ENCODE data around the gene DLG5.

DNA sequence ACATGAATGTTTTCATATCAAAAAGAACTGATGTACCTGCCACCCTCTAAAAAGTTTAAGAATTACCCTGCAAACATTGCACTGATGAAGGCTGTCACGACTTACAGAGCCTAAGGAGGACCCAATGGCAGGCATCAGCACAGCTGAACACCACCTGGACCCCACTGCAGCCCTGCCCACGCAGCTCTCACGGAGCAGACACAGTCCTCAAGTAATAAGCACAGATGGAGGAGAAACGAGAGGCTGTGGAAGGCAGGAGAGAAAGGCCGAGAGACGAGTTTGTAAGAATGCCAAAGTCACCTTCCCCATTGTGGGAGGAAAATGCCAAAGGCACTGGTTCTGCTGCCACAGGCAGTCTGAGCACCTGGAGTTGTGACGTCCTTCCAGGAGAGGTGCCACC is 135.0 kb downstream of the DLG5 start:
- TF ChIP-seq, protein P1, sequence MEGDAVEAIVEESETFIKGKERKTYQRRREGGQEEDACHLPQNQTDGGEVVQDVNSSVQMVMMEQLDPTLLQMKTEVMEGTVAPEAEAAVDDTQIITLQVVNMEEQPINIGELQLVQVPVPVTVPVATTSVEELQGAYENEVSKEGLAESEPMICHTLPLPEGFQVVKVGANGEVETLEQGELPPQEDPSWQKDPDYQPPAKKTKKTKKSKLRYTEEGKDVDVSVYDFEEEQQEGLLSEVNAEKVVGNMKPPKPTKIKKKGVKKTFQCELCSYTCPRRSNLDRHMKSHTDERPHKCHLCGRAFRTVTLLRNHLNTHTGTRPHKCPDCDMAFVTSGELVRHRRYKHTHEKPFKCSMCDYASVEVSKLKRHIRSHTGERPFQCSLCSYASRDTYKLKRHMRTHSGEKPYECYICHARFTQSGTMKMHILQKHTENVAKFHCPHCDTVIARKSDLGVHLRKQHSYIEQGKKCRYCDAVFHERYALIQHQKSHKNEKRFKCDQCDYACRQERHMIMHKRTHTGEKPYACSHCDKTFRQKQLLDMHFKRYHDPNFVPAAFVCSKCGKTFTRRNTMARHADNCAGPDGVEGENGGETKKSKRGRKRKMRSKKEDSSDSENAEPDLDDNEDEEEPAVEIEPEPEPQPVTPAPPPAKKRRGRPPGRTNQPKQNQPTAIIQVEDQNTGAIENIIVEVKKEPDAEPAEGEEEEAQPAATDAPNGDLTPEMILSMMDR (conservative IDR thresholded peaks at IDR 0.05): no peak
- no peak for TF ChIP-seq ZFX (IDR thresholded peaks at IDR 0.05)
